Trophoblast cell (in vitro differentiated cells and primary cell): Measurements from ENCODE around the gene GALNTL6.

Experiments used
- DNase-seq, 2 donors: peaks; one replicate each; pipeline ENCODE4 v3.0.0-alpha.2; 2016
- H2AFZ ChIP-seq: 2 replicates; pipeline ENCODE4 v1.6.1; 2013; ENCODE audit warnings: low read length, moderate library complexity, mild to moderate bottlenecking; ENCODE audit not compliant: insufficient read depth, poor library complexity
- H2AK5ac ChIP-seq: 2 replicates; pipeline ENCODE4 v1.6.1; 2013; ENCODE audit warnings: mild to moderate bottlenecking, low read length
- H2BK120ac ChIP-seq: 2 replicates; pipeline ENCODE4 v1.6.1; 2013; ENCODE audit warnings: low read length, mild to moderate bottlenecking, moderate library complexity; ENCODE audit not compliant: insufficient read depth, poor library complexity
- H2BK12ac ChIP-seq: 2 replicates; pipeline ENCODE4 v1.6.1; 2013; ENCODE audit warnings: mild to moderate bottlenecking, low read length, moderate library complexity
- H2BK5ac ChIP-seq: 2 replicates; pipeline ENCODE4 v1.6.1; 2013; ENCODE audit warnings: low read length, low read depth, moderate library complexity, mild to moderate bottlenecking; ENCODE audit not compliant: poor library complexity
- H3K14ac ChIP-seq: 2 replicates; pipeline ENCODE4 v1.6.1; 2013; ENCODE audit warnings: mild to moderate bottlenecking, low read length
- H3K18ac ChIP-seq: 2 replicates; pipeline ENCODE4 v1.6.1; 2013; ENCODE audit warnings: mild to moderate bottlenecking, low read length
- H3K23ac ChIP-seq: 2 replicates; pipeline ENCODE4 v1.6.1; 2013; ENCODE audit warnings: low read length
- H3K27ac ChIP-seq: 2 replicates; pipeline ENCODE4 v1.5.1; 2013; ENCODE audit warnings: low read depth, mild to moderate bottlenecking, inconsistent platforms, low read length, moderate library complexity
- H3K27me3 ChIP-seq: 2 replicates; pipeline ENCODE4 v1.6.1; 2013; ENCODE audit warnings: inconsistent platforms, mild to moderate bottlenecking, low read length, moderate library complexity; ENCODE audit not compliant: insufficient read depth
- H3K36me3 ChIP-seq, 2 experiments: 1 replicate in 1 of 2; 2 replicates in 1 of 2; pipeline ENCODE4 v1.6.1; 2013; ENCODE audit warnings: low read length in 2 of 2, mild to moderate bottlenecking in 2 of 2, moderate library complexity in 1 of 2; ENCODE audit not compliant: insufficient read depth in 2 of 2, control insufficient read depth in 1 of 2
- H3K4ac ChIP-seq: 2 replicates; pipeline ENCODE4 v1.6.1; 2013; ENCODE audit warnings: low read depth, mild to moderate bottlenecking, low read length, moderate library complexity
- H3K4me1 ChIP-seq, 2 experiments: 1 replicate in 1 of 2; 2 replicates in 1 of 2; pipeline ENCODE4 v1.6.1; 2013; ENCODE audit warnings: low read length in 2 of 2, mild to moderate bottlenecking in 2 of 2, moderate library complexity in 1 of 2; ENCODE audit not compliant: insufficient read depth in 2 of 2, control insufficient read depth in 1 of 2
- H3K4me2 ChIP-seq: 2 replicates; pipeline ENCODE4 v1.6.1; 2013; ENCODE audit warnings: inconsistent platforms, mild to moderate bottlenecking, low read length, moderate library complexity
- H3K4me3 ChIP-seq: 2 replicates; pipeline ENCODE4 v1.5.1; 2013; ENCODE audit warnings: mild to moderate bottlenecking, low read depth, low read length, inconsistent platforms
- H3K79me1 ChIP-seq: one replicate; pipeline ENCODE4 v1.6.1; 2013; ENCODE audit warnings: low read length
- H3K79me2 ChIP-seq: 2 replicates; pipeline ENCODE4 v1.6.1; 2013; ENCODE audit warnings: low read length, mild to moderate bottlenecking; ENCODE audit not compliant: control insufficient read depth, insufficient read depth, poor library complexity
- H3K9ac ChIP-seq: 2 replicates; pipeline ENCODE4 v1.6.1; 2013; ENCODE audit warnings: mild to moderate bottlenecking, low read length
- H3K9me3 ChIP-seq: 2 replicates; pipeline ENCODE4 v1.6.1; 2013; ENCODE audit warnings: low read depth, mild to moderate bottlenecking, control low read depth, inconsistent platforms, low read length; ENCODE audit not compliant: insufficient read depth
- H4K12ac ChIP-seq: 2 replicates; pipeline ENCODE4 v1.6.1; 2013; ENCODE audit warnings: low read depth, mild to moderate bottlenecking, low read length, moderate library complexity
- H4K8ac ChIP-seq: 2 replicates; pipeline ENCODE4 v1.6.1; 2013; ENCODE audit warnings: low read depth, mild to moderate bottlenecking, low read length, moderate library complexity
- H4K91ac ChIP-seq: one replicate; pipeline ENCODE4 v1.6.1; 2013; ENCODE audit warnings: low read depth, mild to moderate bottlenecking, low read length, moderate library complexity
- WGBS: extraction: QIAGEN DNeasy Blood & Tissue Kit; methylation state at CpG from one replicate; pipeline ENCODE4 v1.1.7; 2013; ENCODE audit warnings: missing lambda C conversion rate; ENCODE audit not compliant: insufficient read length, insufficient coverage; ENCODE audit errors: extremely low coverage; 5-methylcytosine and 5-hydroxymethylcytosine counted together

GALNTL6 gene

DNA sequence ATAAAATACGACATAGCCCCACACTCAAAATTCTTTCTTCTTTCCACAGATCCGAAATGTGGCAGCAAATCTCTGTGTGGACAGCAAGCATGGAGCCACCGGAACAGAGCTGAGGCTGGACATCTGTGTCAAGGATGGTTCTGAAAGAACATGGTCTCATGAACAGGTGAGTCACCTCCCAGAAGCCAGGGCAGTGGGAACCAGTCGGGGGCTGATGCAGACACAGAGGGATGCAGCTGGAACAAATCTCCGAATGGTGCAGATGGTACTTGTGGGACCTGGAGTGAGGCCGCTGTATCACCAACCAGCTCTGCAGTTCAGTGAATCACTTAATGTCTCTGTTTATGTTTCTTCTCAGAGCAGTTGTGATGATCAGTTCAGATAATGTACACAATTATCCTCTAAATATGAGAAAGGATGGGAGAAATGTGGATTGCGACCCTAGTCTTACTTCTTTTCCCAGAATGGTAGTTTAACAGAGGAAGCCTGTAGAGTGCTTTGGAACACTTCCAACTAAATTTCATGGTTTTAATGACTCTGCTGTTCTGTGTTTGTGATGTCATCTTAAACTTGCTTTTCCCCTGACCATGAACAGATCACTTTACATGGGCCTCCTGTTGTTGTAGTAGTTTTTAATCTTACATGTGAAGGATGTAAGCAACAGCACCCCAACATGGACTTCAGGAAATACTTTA, 1196.1 kb downstream of the GALNTL6 start:
- no peak overlapping the region for H3K27ac ChIP-seq
- H2AK5ac ChIP-seq: no peak overlapping the region
- no peak overlapping the region for H3K9ac ChIP-seq
- H4K12ac ChIP-seq: no peak overlapping the region
- no peak overlapping the region for H3K4me3 ChIP-seq
- H3K79me2 ChIP-seq: no peaks in the 10 kb centered on the region
- no peak overlapping the region for H2BK5ac ChIP-seq
- no peak overlapping the region for H4K8ac ChIP-seq
- H3K4me1 ChIP-seq: no peaks in the 10 kb centered on the region
- no peak overlapping the region for H2AFZ ChIP-seq
- H3K18ac ChIP-seq: no peak overlapping the region
- no peak overlapping the region for H3K4ac ChIP-seq
- H3K36me3 ChIP-seq: no peaks in the 10 kb centered on the region
- no CpG with 5 or more reads among the region's 7 CpGs for WGBS
- H2BK12ac ChIP-seq: no peak overlapping the region
- H3K23ac ChIP-seq: no peak overlapping the region
- DNase-seq: no peak
- no peaks in the 10 kb centered on the region for H3K27me3 ChIP-seq
- H2BK120ac ChIP-seq: no peak overlapping the region
- H4K91ac ChIP-seq: no peak overlapping the region
- H3K9me3 ChIP-seq: no peaks in the 10 kb centered on the region
- H3K4me2 ChIP-seq: no peak overlapping the region
- no peak overlapping the region for H3K14ac ChIP-seq
- no peaks in the 10 kb centered on the region for H3K79me1 ChIP-seq

- DNase-seq: no peak
- no CpG with 5 or more reads among the region's 8 CpGs for WGBS
- no peaks in the 10 kb centered on the region for H3K9me3 ChIP-seq
- H3K4ac ChIP-seq: no peak overlapping the region
- H3K4me1 ChIP-seq: no peaks in the 10 kb centered on the region
- H3K14ac ChIP-seq: no peak overlapping the region
- H2BK12ac ChIP-seq: no peak overlapping the region
- no peak overlapping the region for H2BK120ac ChIP-seq
- H3K18ac ChIP-seq: no peak overlapping the region
- no peaks in the 10 kb centered on the region for H3K79me1 ChIP-seq
- no peak overlapping the region for H2AK5ac ChIP-seq
- H3K4me3 ChIP-seq: no peak overlapping the region
- no peak overlapping the region for H3K27ac ChIP-seq
- no peaks in the 10 kb centered on the region for H3K79me2 ChIP-seq
- no peak overlapping the region for H4K91ac ChIP-seq
- no peak overlapping the region for H3K23ac ChIP-seq
- H2AFZ ChIP-seq: no peak overlapping the region
- no peak overlapping the region for H3K4me2 ChIP-seq
- no peaks in the 10 kb centered on the region for H3K27me3 ChIP-seq
- no peak overlapping the region for H4K8ac ChIP-seq
- H3K9ac ChIP-seq: no peak overlapping the region
- H3K36me3 ChIP-seq: no peaks in the 10 kb centered on the region
- no peak overlapping the region for H2BK5ac ChIP-seq
- H4K12ac ChIP-seq: no peak overlapping the region
Measured at GRCh38 chr4:173012608-173013007, 1199.4 kb downstream of the GALNTL6 start.

- Histone ChIP-seq H3K79me2 (no peaks in the 10 kb centered on the region), H3K14ac (no peak overlapping the region), H2AK5ac (no peak overlapping the region), H4K8ac (no peak overlapping the region), H3K27ac (no peak overlapping the region), H3K79me1 (no peaks in the 10 kb centered on the region), H3K4me3 (no peak overlapping the region), H4K12ac (no peak overlapping the region), H2BK12ac (no peak overlapping the region), H3K9me3 (no peaks in the 10 kb centered on the region), H3K4me1 (no peaks in the 10 kb centered on the region), H4K91ac (no peak overlapping the region), H2BK120ac (no peak overlapping the region), H3K4me2 (no peak overlapping the region), H3K23ac (no peak overlapping the region), H2AFZ (no peak overlapping the region), H3K27me3 (no peaks in the 10 kb centered on the region), H3K4ac (no peak overlapping the region), H3K9ac (no peak overlapping the region), H3K36me3 (no peaks in the 10 kb centered on the region), H3K18ac (no peak overlapping the region), H2BK5ac (no peak overlapping the region)
- DNase-seq: peak in 1 of 2 donors; percentile 56
- no CpG with 5 or more reads among the region's 6 CpGs for WGBS
Measured at GRCh38 chr4:173013232-173013930, 1200.2 kb downstream of the GALNTL6 start.

DNA sequence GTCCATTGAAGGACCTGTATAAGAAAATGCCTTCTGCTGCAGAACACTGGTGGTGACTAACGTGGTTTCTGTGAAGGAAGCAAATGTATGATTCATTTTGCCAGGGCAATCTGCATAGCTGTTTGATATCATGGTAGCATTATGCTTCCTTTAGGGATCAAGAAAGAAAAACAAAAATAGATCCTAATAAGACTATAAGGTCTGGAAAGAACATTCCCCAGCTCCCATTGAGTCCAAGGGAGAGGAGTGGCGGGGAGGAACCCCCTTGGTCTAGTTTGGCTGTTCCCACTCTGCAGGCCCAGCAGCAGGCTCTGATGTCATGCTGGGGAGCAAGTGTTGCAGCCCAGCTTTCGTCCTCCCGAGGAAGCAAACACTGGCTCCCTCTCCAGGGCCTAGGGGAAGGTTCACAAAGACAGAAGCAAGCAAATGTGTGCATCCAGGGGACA, 1200.9 kb downstream of the GALNTL6 start:
- no peak overlapping the region for H4K12ac ChIP-seq
- H3K4ac ChIP-seq: no peak overlapping the region
- H3K4me1 ChIP-seq: no peaks in the 10 kb centered on the region
- no peaks in the 10 kb centered on the region for H3K79me2 ChIP-seq
- H3K27ac ChIP-seq: no peak overlapping the region
- H2BK12ac ChIP-seq: no peak overlapping the region
- H3K14ac ChIP-seq: no peak overlapping the region
- no peak overlapping the region for H2AK5ac ChIP-seq
- WGBS: no CpG with 5 or more reads among the region's 4 CpGs
- no peak overlapping the region for H2AFZ ChIP-seq
- H3K36me3 ChIP-seq: no peaks in the 10 kb centered on the region
- H3K27me3 ChIP-seq: no peaks in the 10 kb centered on the region
- no peaks in the 10 kb centered on the region for H3K9me3 ChIP-seq
- no peak overlapping the region for H4K91ac ChIP-seq
- no peak overlapping the region for H3K9ac ChIP-seq
- DNase-seq: no peak
- no peaks in the 10 kb centered on the region for H3K79me1 ChIP-seq
- no peak overlapping the region for H3K18ac ChIP-seq
- H3K23ac ChIP-seq: no peak overlapping the region
- no peak overlapping the region for H3K4me2 ChIP-seq
- H2BK5ac ChIP-seq: no peak overlapping the region
- H4K8ac ChIP-seq: no peak overlapping the region
- H3K4me3 ChIP-seq: no peak overlapping the region
- no peak overlapping the region for H2BK120ac ChIP-seq
